Colon (tissue), 2 donors: ENCODE data around the gene IPO7.
"Not testable (repeated sequence)": the region's sequence is repeated elsewhere in the genome, so short reads cannot be mapped to it uniquely, and the experiment has no call there.

ENCODE experiments used
- FAIRE-seq: peaks from 2 replicates; lab custom pipeline; 2012; peaks lifted over from hg19 to GRCh38; lab: Jason Lieb, UNC
- donor health status: control.
- donor health status: control.

The IPO7 gene

DNA sequence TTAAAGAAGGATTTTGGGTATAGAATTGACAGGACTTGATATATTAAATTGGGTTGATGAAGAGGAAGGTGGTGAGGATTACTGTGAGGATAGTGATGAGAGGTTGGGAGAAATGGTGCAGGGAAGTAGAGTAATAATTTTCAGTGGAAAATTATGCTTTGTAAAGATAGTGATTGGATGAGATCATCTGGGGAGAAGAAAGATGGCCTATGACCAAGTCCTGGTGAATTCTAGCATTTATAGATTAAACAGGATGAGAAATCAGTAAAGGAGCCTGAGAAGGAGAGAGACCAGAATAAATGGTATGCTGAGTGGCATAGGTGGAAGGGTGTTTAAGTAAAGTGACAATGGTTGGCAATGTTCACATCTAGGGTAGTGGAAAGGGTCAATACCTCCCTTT lies 15.0 kb downstream of the IPO7 start:
- FAIRE-seq, result no peak

DNA sequence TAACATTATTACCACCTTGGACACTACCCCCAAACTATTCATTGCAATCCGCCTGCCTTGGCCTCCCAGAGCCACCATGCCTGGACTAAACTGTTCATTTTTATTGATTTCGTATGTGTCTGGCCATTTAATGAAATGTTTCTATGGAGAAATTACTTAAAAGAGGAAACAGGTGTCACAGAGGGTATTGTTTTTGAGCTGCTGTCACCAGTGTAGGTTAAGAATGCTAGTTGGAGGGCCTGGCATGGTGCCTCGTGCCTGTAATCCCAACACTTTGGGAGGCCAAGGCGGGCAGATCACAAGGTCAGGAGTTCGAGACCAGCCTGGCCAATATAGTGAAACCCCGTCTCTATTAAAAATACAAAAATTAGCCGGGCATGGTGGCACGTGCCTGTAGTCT lies 17.4 kb downstream of the IPO7 start:
- not testable (repeated sequence) for FAIRE-seq

DNA sequence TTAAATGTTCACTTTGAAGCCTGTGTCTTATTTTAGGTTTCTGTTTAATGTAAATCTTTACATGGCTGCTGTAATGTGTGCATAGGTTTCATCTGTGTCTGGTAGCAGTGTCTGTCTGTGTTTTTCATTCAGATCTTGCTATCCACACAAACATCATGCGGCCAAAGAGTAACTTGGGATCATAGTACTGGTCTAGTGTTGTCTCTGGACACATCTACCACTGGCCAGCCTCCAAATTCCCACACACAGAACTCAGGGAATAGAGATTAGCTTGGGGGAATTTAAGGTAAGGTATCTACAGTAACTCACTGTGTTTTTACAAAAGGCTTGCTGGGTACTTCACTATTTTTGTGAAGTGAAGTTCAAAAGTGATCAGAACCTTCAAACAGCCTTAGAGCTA lies 44.3 kb downstream of the IPO7 start:
- FAIRE-seq, result no peak

DNA sequence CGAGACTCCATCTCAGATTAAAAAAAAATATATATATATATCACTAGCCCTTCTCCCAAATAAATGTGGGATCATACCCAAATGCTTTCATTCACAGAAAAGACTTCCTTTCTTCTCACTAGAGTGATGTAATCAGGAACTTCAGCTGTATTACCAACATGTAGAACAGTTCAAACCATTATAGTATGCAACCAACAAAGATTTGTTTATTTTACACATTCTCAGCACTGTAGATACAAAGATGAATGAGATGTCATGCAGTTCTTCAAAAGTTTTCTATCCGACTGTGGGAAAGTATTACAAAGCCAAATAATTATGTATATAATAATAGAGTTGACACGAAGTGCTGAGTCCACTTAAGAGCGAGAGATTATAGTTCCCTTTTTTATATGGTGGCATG lies 54.2 kb downstream of the IPO7 start:
- FAIRE-seq, result no peak

DNA sequence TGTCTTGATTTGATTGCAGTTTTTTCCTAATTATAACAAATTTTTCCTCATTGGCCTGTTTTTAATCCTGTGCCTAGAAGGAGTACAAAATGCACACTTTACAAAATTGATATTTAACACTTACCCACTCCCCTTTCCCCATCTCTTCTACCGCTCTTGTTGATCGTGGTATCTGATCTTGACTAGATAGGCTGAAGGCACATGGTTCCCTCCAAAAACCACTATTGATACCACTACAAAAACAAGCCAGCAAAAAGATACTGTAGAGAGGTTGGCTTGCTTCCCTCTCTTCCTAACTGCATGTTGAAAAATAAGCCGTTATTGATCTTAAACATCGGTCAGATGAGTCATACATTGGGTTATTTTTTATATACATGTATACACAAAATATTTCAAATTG lies 61.8 kb downstream of the IPO7 start:
- FAIRE-seq, result no peak

DNA sequence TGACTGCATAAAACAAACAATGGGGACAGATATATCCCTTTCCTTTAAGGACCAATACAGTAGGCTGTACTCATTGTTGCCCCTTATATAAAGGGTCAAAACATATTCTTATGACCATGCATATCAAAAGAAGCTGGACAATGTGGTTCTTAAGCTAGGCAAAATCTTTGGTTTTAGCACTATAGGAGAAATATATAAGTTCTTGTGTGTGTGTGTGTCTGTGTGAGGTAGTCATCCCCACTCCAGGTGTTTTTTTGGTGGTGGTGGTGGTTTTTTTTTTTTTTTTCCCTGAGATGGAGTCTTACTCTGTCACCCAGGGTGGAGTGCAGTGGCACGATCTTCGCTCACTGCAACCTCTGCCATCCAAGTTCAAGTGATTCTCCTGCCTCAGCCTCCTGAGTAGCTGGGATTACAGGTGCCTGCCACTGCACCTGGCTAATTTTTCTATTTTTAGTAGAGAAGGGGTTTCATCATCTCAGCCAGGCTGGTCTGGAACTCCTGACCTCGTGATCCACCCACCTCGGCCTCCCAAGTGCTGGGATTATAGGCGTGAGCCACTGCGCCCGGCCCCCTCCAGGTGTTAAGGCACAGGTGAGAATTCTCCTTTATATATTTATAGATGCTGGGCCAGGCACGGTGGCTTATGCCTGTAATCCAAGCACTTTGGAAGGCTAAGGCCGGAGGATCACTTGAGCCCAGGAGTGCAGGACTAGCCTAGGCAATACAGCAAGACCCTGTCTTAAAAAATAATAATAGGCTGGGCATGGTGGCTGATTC lies 64.3 kb downstream of the IPO7 start:
- no peak for FAIRE-seq

DNA sequence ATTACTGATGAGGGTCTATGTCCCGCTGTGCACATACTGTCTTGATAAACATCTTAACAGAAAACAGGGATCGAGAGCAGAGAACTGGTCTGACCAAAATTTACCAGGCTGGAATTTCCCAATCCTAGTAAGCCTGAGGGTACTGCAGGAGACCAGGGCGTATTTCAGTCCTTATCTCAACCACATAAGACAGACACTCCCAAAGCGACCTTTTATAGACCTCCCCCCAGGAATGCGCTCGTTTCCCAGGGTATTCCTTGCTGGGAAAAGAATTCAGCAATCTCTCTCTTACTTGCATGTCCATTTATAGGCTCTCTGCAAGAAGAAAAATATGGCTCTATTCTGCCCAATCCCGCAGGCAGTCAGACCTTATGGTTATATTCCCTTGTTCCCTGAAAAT lies 67.6 kb downstream of the IPO7 start:
- not testable (repeated sequence) for FAIRE-seq

DNA sequence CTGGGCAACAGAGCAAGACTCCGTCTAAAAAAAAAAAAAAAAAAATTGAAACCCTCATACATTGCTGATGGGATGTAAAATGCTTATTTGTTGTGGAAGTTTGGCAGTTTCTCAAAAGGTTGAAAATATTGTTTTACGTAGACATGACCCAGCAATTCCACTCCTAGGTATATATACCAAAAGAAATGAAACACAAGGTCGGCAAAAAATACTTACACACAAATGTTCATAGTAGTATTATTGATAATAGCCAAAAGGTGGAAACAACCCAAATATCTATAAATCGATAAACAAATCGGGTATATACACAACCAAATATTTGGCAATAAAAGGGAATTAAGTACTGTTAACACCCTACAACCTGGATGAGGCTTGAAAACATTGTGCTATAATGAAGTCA lies 71.3 kb downstream of the IPO7 start:
- no peak for FAIRE-seq

DNA sequence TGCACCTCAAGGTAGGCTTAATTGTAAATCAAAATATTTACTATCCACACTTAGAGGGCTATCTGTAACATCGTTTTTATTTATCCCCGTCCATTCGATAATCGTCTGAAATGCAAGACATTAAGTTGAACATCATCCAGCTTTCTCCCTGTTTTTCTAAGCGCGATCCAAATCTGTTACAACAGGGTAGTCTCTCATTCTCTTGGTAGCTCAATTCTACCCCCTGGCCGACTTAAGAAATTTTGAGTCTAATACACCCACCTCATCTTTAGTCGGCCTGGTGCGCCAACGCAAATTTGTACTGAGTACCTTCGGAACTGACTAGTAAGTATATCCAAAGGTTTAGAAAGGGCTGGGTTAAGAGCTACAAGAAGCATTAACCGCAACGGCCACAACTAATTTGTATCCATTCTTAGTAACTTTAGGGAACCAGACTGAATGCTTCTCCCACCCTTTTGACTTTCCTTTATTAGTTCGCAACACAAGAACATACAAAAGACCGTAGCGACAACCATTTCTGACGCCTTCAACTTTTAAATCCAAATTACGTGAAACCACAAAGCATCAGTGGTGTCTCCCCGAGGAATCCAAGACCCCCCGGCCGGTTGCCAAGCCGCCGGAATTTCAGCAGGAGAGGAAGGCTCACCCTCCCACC lies 75.3 kb downstream of the IPO7 start:
- no peak for FAIRE-seq

DNA sequence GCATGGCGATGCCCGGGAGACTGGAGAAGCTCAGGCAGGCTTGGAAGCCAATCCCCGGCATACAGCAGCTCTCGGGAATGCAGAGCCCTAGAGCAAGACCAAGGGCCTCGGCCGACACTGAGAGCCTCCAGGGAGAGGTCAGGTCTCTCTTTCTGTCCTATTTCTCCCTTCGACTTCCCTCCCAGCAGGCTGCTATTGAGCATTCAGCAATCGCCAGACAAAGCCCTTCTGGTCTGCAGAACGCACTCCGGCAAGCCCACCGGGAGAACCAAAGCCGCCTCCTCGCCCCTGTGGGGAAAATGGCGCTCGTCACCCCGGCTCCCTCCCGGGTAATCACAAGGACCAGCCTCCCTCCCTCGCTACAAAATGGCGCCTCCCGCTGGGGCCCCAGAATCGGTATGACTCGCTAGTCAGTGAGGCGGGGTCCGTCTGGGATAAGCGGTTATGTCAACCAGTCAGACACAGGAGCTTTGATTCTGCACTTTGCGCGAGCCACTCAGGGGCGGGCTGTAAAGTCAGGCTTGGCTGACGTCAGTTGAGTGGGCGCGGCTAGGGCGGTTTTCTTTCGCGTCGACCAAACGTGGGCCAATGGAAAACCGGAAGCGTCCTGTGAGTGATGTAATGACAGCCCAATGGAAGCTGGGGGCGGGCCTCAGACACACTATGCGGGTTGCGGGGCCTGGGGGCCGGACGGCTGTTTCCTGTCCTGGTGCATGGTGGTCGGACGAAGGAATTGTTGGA lies 76.0 kb downstream of the IPO7 start, which contains the start of gene ZNF143:
Gene ZNF143, plus strand, starts transcription at position 691 of the 741 bp plus-strand sequence. CDS start 10,297 bp downstream, outside the sequence.
- FAIRE-seq, result no peak

DNA sequence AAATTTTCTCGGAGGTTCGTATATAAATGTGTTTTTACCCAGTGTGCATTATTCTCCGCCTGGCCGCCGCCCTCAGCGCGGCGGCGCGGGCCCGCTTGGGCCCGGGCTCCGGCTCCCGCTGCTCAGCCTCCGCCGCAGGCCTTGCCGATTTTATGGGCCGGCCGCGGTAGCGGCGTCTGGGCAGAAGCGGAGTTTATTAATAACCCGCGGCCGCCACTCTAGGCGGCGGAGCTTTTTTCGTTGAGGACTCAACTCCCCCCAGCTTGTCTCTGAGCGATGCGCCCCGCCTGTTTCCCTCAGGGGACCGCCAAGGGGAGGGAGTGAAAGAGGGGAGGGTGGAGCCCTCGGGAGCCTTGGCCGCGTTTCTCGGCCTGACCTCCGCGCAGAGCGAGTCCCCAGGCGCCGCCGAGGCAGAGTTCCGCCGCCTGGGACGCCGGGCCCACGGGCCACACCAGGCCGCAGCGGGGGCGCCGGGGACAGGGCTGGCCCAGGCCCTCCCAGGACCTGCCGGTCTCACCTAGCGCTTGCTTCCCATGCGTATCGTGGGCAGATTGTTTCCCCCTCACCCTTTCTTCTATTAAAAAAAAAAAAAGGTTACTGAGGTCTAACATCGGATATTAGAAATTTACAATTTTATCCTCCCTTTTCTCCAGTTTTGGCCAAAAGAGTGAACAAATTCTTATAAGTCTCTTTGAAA lies 76.8 kb downstream of the IPO7 start:
- no peak for FAIRE-seq

DNA sequence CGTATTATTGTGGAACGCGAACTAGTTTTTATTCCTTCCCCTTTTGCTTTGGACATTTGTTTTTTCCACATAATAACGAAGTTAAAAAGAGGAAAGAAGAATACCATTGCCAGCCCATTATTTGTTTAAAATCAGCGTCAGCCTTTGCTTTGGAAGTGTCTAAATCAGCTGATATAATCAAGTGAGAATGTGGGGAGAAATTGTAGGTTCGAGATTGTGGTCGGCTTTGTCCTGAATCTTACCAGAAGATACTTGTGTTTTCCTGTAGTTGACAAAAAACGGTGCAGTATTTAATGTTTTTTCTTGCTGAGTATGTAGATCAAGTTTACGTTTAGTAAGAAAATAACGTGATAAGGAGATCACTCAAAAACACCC lies 77.3 kb downstream of the IPO7 start:
- FAIRE-seq, result no peak

DNA sequence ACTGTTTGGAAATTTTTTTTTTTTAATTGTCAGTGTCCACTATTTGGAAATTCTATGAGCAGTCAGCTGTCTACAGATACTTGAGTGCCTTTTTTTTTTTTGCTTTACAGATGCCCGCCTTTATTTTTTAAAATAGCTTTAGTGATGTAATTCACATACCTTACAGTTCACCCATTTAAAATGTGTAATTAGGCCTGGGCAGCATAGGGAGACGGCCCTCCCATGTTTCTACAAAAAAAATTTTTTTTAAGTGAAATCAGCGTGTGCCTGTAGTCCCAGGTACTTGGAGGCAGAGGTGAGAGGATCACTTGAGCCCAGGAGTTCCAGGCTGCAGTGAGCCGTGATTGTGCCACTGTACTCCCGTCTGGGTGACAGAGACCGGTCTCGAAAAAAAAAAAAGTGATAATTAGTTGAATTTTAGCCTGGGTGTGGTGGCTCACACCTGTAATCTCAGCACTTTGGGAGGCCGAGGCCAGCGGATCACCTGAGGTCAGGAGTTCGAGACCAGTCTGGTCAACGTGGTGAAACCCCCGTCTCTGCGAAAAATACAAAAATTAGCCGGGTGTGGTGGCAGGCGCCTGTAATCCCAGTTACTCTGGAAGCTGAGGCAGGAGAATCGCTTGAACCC lies 77.8 kb downstream of the IPO7 start:
- no peak for FAIRE-seq

DNA sequence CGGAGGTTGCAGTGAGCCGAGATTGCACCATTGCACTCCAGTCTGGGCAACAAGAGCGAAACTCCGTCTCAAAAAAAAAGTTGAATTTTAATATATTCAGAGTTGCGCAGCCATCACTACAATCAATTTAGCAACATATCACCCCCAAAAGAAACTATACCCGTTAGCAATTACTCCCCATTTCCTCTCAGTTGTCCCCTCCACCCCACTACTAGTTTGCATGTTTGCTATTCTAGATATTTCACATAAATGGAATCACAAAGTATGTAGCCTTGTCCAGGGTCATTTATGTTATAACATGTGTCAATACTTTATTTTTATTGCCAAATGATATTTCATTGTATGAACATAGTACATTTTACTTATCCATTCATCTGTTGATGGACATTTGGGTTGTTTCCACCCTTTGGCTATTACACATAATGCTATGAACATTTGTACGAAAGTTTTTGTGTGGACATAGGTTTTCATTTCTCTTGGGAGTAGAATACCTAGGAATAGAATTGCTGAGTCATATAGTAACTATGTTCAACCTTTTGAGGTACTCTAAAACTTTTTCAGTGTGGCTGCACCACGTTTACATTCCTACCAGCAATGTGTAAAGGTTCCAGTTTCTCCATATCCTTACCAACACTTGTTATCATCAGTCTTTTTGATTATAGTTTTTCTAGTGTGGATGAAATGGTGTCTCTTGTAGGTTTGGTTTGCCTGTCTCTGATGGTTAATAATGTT lies 78.5 kb downstream of the IPO7 start:
- no peak for FAIRE-seq

DNA sequence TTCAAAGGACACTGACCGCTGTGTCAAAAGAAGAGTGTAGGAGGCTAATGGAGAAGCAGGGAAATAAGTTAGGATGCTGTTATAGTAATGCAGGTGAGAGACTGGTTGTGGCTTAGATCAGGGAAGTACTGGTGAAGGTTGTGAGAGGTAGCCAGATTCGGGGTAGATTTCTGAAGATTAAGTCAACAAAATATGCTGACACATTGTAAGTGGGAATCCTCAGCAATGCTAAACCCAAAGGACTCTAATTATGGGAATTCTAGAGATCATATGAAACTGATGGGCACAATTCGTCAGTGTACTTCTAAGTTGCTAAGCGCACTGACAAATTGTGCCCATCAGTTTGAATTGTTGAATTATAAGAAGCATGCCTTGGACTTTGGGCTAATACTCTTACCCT lies 86.3 kb downstream of the IPO7 start:
- no peak for FAIRE-seq

DNA sequence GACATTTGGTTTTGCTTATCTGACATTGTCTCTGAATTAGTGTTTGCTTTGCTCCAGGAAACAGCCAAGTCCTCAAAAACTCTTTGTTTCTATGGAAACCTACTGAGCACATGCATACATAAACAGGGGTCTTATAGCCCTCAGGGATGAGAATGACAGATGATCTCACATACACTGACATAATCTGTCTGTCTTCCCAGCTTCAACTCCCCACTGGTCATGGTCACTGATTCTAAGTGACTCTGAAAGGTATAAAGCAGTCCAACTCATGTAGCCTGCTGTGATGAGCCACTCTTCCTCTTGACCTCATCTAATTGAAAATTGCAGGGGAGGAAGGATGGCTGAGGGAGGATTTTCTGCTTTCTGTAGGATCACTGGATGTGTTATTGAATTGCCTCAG lies 89.0 kb downstream of the IPO7 start:
- no peak for FAIRE-seq

DNA sequence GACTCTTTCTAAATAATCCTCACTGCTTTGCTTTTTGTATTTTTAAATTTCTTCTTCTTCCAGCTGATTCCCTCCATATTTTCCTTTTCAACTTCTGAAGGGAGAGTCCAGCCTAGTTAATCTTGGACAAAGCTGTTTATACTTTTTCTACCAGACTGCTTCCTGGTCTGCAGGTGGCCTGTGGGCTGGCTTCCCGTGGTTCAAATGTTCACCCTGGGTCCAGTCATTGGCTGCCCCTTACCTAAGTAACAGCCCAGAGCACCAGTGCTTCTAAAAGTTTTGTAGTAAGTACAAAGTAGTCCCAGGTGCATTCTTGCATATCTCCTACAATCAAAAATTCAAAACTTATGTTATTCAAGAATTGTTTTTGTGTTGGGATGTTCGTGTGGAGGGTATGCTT lies 95.4 kb downstream of the IPO7 start:
- no peak for FAIRE-seq

DNA sequence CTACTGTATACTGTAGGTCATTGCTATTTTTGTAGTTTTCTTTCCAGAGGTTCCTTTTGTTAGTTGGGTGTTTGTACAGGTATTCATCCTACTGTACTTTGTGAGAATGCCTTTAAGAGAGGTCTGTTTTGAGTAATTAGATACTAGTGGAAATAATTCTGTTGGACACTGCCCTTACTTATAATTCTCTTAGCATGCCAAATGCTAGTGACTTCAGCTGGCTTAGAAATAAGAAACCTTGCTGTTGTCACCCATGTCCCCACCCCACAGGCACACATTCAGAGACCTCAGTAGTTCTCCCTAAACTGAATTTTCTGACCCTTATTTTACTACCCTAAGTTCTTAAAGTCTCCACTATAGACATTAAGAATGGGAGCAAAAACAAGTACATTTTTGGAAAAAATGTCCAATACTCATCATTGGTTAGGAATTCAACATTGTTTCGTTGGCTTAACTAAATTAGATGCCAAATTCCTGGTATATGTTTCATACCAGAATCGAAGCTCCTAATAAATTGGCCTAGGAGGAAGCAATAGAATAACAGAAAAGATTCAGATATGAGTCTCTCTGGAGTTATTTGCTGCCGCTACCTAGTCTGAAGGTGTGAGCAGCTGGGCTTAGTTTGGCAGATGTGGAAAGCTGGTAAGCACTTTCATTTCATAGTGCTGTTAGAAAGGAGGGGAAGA lies 104.8 kb downstream of the IPO7 start:
- FAIRE-seq, result no peak

DNA sequence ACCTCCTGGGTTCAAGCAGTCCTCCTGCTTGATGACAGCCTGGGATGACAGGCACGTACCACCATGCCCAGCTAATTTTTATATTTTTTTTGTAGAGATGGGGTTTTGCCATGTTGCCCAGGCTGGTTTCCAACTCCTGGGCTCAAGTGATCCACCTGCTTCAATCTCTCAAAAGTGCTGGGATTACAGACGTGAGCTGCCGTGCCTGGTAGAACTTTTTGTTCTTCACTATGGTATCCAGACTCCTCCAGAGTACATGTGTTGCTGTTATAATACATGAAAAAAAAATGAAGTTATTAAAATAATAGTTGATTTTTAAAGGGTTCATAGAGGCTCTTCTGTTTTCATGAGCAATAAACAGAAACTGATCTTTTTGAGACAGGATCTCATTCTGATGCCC lies 105.9 kb downstream of the IPO7 start:
- no peak for FAIRE-seq

DNA sequence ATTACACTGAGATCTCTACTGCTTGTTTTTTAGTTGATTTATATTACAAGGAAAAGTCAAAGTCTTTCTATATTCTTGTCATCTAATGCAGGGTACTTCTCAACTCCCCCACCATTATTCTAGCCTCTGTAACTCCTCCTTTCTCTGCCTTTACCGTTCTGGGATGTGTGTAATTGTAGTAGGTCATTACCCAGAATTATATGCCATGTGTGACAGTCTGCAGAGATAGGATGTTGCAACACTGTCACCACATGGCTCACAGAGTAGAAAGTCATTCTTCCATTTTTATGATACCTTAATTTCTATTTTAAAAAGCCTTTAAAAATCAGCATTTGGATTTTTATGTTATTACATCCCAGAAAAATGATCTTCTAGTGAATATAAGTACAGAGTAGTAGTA lies 109.0 kb downstream of the IPO7 start:
- FAIRE-seq, result no peak

DNA sequence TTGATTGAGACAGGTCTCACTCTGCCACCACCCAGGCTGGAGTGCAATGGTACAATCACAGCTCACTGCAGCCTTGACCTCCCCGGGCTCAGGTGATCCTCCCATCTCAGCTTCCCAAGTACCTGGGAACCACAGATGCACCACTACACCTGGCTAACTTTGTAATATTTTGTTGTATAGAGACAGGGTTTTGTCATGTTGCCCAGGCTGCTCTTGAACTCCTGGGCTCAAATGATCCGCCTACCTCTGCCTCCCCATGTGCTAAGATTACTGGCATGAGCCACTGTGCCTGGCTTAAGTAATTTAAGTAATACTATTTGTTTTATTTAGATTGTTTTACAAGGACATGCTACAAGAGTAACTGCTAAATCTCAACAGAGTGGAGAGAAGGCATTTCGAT lies 109.9 kb downstream of the IPO7 start:
- no peak for FAIRE-seq
